Anterior cingulate cortex (tissue), 58 donors: Measurements from ENCODE around the gene SIK3.
"Not testable (repeated sequence)": the region's sequence is repeated elsewhere in the genome, so short reads cannot be mapped to it uniquely, and the experiment has no call there.

Source experiments
- DNase-seq, 58 donors: peaks; one replicate each; lab custom pipeline; 2025; lab: John Stamatoyannopoulos, UW

SIK3 gene

GRCh38 chr11:117112497-117112896, 14.3 kb upstream of the SIK3 start:
- not testable (repeated sequence) for DNase-seq

GRCh38 chr11:117110294-117110950, 12.2 kb upstream of the SIK3 start:
- DNase-seq = no peak

- DNase-seq = no peak
These were observed 9.7 kb upstream of the SIK3 start for GRCh38 chr11:117107701-117108590.

GRCh38 chr11:117100556-117100955, 2.3 kb upstream of the SIK3 start:
- no peak for DNase-seq

- DNase-seq = no peak
These were observed 1.5 kb upstream of the SIK3 start for GRCh38 chr11:117099696-117100095.

GRCh38 chr11:117097389-117098268, 599 bp downstream of the SIK3 start:
- peak in 41 of 58 donors; percentile 10 to 83 (median 63) for DNase-seq

DNA sequence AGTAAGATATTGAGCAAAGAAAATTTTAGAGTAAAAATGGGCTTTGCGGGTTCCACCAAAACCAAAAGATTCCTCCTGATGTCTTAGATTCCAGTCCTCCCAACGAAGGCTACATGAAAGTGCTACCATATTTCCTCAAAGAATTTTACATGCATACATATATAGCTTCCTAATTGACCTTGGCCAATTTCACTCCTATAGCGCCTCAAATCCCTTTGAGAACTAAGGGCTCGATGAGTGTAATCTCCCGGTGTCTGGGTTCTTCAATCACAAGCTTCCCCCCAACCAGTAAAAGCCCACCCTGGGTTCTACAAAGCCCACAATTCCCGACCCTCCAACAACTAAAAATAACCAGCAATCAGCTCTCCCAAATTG, 1.2 kb downstream of the SIK3 start:
- DNase-seq = no peak

- DNase-seq = peak in 50 of 58 donors; percentile 10 to 82 (median 44)
These were observed 1.8 kb downstream of the SIK3 start for GRCh38 chr11:117096201-117096991.

GRCh38 chr11:117095284-117096161, 2.7 kb downstream of the SIK3 start:
- peak in 1 of 58 donors; percentile 44 for DNase-seq

GRCh38 chr11:117094776-117095175, 3.5 kb downstream of the SIK3 start:
- peak in 17 of 58 donors; percentile 3 to 53 (median 27) for DNase-seq

GRCh38 chr11:117092951-117093590, 5.2 kb downstream of the SIK3 start:
- DNase-seq = no peak

GRCh38 chr11:117091753-117092477, 6.3 kb downstream of the SIK3 start:
- no peak for DNase-seq

GRCh38 chr11:117090111-117090706, 8.0 kb downstream of the SIK3 start:
- DNase-seq = no peak

- no peak for DNase-seq
These were observed 8.5 kb downstream of the SIK3 start for GRCh38 chr11:117089685-117090084.

DNA sequence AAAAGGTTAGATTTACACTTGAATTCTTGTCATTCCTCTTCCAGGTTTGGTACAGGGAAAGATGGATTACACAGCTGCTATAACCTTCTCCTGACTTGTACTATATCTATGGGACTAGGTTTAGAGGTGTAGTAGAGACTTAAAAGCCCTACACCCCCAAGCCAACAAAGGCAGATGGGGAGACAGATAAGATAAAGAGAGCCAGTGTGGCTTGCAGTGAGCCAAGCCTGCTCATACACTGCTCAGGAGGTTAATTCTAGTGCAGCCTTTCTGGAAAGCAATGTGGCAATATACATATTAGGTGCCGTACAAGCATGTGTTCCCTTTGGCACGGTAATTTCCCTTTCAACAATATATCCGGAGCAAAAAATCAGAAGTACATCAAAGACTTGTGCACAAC, 10.8 kb downstream of the SIK3 start:
- no peak for DNase-seq

DNA sequence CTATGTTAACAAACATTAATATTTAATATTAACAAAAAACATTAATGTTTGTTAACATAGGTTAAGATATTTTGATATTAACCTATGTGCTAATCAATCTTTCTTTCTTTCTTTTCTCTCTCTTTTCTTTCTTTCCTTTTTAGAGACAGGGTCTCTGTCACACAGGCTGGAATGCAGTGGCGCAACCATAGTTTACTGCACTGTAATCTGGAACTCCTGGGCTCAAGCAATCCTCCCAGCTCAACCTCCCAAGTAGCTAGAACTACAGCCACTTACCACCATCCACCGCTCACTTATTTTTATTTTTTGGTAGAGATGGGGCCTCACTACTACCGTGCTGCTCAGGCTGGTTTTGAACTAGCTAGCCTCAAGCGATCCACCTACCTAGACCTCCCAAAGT, 13.2 kb downstream of the SIK3 start:
- DNase-seq = no peak
